ENCODE results near the gene IRF1. TPM values are rescaled to one million over a fixed set of nuclear protein-coding genes. Genes with fewer than 3 reads are reported as not detected.

IRF1 gene, protein sequence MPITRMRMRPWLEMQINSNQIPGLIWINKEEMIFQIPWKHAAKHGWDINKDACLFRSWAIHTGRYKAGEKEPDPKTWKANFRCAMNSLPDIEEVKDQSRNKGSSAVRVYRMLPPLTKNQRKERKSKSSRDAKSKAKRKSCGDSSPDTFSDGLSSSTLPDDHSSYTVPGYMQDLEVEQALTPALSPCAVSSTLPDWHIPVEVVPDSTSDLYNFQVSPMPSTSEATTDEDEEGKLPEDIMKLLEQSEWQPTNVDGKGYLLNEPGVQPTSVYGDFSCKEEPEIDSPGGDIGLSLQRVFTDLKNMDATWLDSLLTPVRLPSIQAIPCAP
- total RNA-seq = 6.2 and 14.4 TPM in 2 replicates

DNA sequence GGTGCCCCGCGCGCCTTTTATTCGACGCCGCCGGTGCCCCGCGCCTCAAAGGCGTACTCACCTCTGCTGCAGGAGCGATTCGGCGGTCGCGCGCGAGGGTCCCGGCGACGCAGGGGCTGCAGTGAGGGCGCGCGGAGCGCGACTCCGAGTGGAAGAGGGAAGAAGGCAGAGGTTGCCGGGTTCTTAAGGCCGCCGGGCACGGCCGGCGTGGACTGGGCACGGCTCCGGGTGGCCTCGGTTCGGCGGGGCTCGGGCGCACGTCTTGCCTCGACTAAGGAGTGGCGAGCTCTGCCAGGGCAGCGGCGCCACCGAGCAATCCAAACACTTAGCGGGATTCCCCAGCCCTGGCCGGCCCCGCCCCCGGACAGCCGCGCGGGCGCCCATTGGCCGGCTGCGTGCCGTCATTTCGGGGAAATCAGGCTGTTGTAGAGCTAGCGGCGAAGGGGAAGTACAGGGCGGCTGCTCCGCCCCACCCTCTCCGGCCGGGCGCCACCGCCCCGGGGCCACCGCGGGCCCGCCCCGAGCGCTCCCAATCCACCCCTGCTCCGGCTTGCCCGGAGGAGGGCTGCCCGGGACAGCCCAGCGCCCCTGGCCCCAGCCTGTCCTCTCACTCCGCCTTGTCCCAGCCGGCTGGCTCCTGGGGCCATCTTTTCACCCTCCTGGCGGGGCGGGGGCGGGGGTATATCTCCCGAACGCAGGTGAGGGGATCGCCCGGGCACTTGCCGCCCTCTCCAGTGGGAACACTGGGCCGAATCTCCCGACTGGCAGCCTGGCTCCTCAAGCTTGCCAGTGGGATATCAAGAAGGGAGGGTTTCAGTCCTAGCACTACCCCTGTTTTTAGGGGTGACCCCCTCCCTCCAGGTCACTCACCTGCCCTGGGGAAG lies at the start of gene IRF1:
Gene IRF1 (minus strand): TSS at position 290 of the 884 bp plus-strand sequence. CDS start 1,295 bp downstream, outside the sequence.

Other genes starting within 250 kb of the IRF1 start
- 57.0 and 66.9 TPM in 2 replicates for gene PDLIM4, start 233.1 kb downstream of the IRF1 start, total RNA-seq
- 3.5 and 3.6 TPM in 2 replicates for gene SLC22A4, start 196.4 kb downstream of the IRF1 start, total RNA-seq
- gene SLC22A5, start 121.1 kb downstream of the IRF1 start, total RNA-seq = 2.9 and 4.3 TPM in 2 replicates
- not detected in 2 replicates for gene IL5, start 52.7 kb upstream of the IRF1 start, total RNA-seq
- gene RAD50, start 66.2 kb upstream of the IRF1 start, total RNA-seq = 9.4 and 16.4 TPM in 2 replicates
- gene IL13, start 167.4 kb upstream of the IRF1 start, total RNA-seq = not detected in 2 replicates
- gene IL4, start 183.2 kb upstream of the IRF1 start, total RNA-seq = not detected in 2 replicates
- 11.4 and 14.7 TPM in 2 replicates for gene KIF3A, start 246.8 kb upstream of the IRF1 start, total RNA-seq

Measured in epithelial cell of umbilical artery (primary cell).